NCI-H2227 treated with DMSO at 0.1 percent for 48 hours (cell line): ENCODE results near the gene TMEM19.

Experiments used
- DNase-seq: peaks from one replicate; lab custom pipeline; 2025; lab: John Stamatoyannopoulos, UW

Gene TMEM19

GRCh38 chr12:71719647-71720370 lies 33.9 kb downstream of the TMEM19 start:
- DNase-seq: no peak

GRCh38 chr12:71721783-71722505 lies 36.1 kb downstream of the TMEM19 start:
- no peak for DNase-seq

DNA sequence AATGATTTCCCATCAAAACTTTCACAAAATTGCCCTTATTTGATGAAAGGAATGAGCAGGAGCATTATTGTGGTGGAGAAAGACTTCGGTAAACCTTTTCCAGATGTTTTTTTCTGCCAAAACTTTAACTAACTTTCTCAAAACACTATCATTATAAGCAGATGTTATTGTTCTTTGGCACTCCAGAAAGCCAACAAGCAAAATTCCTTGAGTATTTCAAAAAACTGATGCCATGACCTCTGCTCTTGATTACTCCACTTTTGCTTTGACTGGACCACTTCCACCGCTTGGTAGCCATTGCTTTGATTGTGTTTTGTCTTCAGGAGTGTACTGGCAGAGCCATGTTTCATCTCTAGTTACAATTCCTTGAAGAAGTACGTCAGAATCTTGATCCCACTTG lies 39.1 kb downstream of the TMEM19 start:
- no peak for DNase-seq

DNA sequence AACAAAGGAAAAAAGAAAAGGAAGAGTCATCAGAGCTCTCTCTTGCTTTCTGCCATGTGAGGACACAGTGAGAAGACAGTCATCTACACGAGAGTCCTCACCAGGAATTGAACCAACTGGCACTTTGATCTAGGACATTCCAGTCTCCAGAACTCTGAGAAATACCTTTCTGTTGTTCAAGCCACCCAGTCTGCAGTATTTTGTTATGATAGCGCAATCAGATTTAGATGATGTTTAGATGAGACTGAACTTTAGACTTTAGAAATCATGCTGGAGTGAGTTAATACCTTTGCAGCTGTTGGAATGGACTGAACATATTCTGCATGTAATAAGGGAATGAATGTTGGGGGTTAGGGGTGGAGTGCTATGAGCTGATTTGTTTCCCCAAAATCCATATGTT lies 40.7 kb downstream of the TMEM19 start:
- DNase-seq: no peak

- DNase-seq: no peak
Measured at GRCh38 chr12:71727958-71728357, 42.1 kb downstream of the TMEM19 start.

GRCh38 chr12:71730936-71731335 lies 45.1 kb downstream of the TMEM19 start:
- no peak for DNase-seq

GRCh38 chr12:71731439-71732356 lies 45.8 kb downstream of the TMEM19 start:
- DNase-seq: no peak

GRCh38 chr12:71732357-71732712 lies 46.5 kb downstream of the TMEM19 start:
- no peak for DNase-seq

DNA sequence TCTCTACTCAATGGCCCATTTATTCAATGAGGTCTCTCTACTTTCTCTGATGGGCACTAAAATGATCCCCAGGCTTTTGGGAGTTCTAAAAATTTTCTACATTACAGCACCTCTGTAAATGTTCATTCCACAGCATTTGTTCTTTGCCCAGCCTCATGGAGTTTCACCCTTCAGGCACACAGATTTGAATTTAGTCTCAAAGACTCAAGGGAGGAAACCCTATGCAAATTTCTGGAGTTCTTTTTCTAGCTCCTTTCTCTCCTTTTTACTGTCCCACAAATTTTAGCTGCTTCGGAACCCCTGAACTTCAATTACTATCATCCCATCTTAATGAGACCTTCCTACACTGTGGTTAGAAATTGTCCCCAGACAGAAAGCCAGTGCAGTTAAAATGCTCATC lies 51.3 kb downstream of the TMEM19 start:
- DNase-seq: no peak

- DNase-seq: no peak
Measured at GRCh38 chr12:71742998-71743397, 57.1 kb downstream of the TMEM19 start.

DNA sequence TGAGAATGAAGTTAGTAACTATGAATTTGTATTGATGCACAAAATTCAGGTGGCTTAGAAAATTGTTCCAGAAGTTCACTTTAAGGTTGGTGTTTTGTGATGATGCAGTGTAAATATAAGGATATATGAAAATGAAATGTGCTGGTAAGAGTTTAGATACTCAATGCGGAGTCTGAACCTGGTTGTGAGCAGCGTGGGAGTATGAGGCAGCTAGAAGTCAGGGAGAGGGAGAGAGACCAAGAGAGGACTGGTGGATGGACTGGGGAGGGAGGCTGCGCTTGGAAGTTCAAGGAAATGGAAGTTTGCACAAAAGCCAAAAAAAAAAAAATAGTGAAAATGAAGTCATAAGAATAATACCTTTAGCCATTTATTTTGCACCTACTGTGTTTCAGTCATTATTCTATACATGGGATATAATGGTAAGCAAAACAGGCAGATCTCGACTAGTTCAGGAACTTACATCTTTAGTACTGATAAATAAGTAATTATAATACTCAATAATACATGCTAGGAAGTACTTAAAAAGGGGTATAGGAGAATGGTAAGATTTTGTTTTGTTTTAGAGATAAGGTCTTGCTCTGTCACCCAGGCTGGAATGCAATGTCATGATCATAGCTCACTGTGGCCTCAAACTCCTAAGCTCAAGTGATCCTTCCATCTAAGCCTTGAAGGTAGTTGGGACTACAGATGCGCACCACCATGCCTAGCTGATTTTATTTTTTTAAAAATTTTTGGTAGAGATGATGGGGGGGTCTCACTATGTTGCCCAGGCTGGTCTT lies 58.8 kb downstream of the TMEM19 start:
- no peak for DNase-seq

DNA sequence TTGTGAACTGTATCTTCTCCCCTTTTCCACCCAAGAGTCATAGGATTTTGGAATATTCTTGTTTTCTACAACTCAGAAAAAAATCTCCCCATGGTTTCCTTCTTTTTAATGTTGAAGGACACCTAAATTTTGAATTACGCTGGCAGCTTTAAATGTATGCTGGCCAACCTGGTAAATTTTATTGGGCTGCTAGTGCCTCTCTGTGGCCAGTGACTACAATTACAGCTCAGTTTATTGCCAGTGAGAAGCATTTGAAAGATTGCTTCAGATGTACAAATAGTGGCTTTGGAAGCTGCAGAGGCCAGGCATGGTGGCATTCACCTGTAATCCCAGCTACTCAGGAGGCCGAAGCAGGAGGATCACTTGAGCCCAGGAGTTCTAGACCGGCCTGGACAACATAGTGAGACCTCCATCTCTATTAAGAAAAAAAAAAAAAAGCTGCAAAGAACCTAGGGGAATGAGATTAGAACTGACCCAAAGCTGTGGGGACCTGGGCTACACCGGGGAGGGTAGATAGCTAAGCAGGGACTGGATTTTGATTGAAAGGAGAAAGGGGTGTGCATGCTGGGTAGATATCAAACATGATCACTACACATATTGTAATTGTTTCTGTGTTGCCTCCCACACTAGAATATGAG lies 61.2 kb downstream of the TMEM19 start:
- peak; percentile 72 for DNase-seq

- no peak for DNase-seq
Measured at GRCh38 chr12:71748081-71748850, 62.4 kb downstream of the TMEM19 start.

DNA sequence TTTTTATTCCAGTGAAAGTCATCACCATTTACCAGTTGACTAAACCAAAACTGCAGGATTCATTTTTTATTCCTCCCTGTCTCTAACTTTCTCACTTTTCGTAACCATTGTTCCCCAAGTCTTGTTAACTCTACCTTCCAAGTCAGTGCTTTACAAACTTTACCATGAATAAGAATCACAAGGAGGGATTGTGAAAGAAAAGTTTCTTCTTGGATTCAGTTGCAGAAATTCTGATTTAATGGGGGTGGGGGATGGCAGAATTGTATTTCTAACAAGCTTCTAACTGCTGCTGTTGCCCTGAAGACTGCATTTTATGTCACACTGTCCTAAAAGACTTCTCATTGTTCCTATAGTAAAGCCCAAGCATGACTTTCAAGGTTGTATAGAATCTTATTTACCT lies 63.8 kb downstream of the TMEM19 start:
- no peak for DNase-seq

DNA sequence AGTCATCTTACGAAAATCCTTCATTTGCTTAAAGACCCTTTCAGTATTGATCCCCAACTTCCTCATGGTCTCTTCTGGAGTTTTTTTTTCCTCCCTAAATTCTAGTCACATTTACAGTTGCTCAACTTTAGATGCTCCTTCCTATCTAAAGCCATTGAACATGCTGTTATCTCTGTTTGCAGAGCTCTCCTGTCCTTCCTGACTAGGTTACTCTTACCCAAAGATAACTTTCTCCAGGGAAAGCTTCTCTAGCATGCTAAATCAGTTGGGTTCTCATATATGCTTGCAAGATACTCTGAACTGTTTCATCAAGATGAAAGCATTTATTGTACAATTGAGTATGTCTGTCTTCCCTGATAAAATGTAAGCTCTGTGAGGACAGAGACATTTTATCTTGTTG lies 67.0 kb downstream of the TMEM19 start:
- DNase-seq: no peak
